HEK293 (cell line): ENCODE data around the gene SYCN.
"Not testable (repeated sequence)": the region's sequence is repeated elsewhere in the genome, so short reads cannot be mapped to it uniquely, and the experiment has no call there.

Experiments
- CTCF ChIA-PET: fragments of 350-600 bp; formaldehyde crosslinking; extraction: SDS; loops from one replicate; lab custom pipeline; 2021; ENCODE audit warnings: antibody characterized with exemption; lab: Yijun Ruan, JAX
- POLR2A ChIA-PET: fragments of 300-600 bp; formaldehyde crosslinking; extraction: SDS; loops from one replicate; lab custom pipeline; 2020; ENCODE audit warnings: antibody characterized with exemption, inconsistent platforms; lab: Yijun Ruan, JAX
- H3K27ac ChIP-seq: fragments of 200-500 bp; sonication (Bioruptor generic); 2 replicates; pipeline ENCODE4 v1.5.1; 2014; ENCODE audit warnings: low read depth, low read length, control low read depth, inconsistent platforms; ENCODE audit errors: extremely low read depth
- H3K36me3 ChIP-seq, 2 experiments: fragments of 200-500 bp in 1 of 2; sonication (Bioruptor generic) in 1 of 2; 1 replicate in 1 of 2; 2 replicates in 1 of 2; pipeline ENCODE4 v1.5.1; 2014 to 2017; ENCODE audit warnings: inconsistent platforms in 2 of 2, low read length in 2 of 2; ENCODE audit not compliant: control insufficient read depth in 2 of 2, insufficient read depth in 1 of 2
- H3K4me1 ChIP-seq: fragments of 200-500 bp; sonication (Bioruptor generic); 2 replicates; pipeline ENCODE4 v1.5.1; 2014; ENCODE audit warnings: mild to moderate bottlenecking, low read length, inconsistent platforms; ENCODE audit not compliant: control insufficient read depth, insufficient read depth
- H3K4me3 ChIP-seq: 2 replicates; pipeline ENCODE4 v1.5.1; 2011; ENCODE audit warnings: low read depth, mild to moderate bottlenecking, control low read depth, low read length, moderate library complexity
- H3K9me3 ChIP-seq: fragments of 200-500 bp; sonication (Bioruptor generic); 2 replicates; pipeline ENCODE4 v1.5.1; 2014; ENCODE audit warnings: low read depth, low read length, inconsistent platforms; ENCODE audit not compliant: control insufficient read depth, insufficient read depth
- SP2 ChIP-seq: fragments of 450-650 bp; formaldehyde crosslinking; IDR thresholded peaks from 2 replicates; pipeline ENCODE4 v1.5.1; 2016; ENCODE audit warnings: missing biosample characterization, missing genetic modification characterization
- YY2 ChIP-seq: fragments of 450-650 bp; formaldehyde crosslinking; IDR thresholded peaks from 2 replicates; pipeline ENCODE4 v1.5.1; 2016; ENCODE audit warnings: missing biosample characterization, missing genetic modification characterization
- ZFP69B ChIP-seq: fragments of 450-650 bp; formaldehyde crosslinking; IDR thresholded peaks from 2 replicates; pipeline ENCODE4 v1.5.1; 2016; ENCODE audit warnings: missing biosample characterization, missing genetic modification characterization
- ZNF341 ChIP-seq: fragments of 450-650 bp; formaldehyde crosslinking; IDR thresholded peaks from 2 replicates; pipeline ENCODE4; 2016; ENCODE audit warnings: low read depth, missing biosample characterization, missing genetic modification characterization
- ZNF624 ChIP-seq: fragments of 450-650 bp; formaldehyde crosslinking; IDR thresholded peaks from 2 replicates; pipeline ENCODE4 v1.5.1; 2017; ENCODE audit warnings: missing biosample characterization, missing genetic modification characterization
- ZNF692 ChIP-seq: fragments of 450-650 bp; formaldehyde crosslinking; IDR thresholded peaks from 2 replicates; pipeline ENCODE4 v1.5.1; 2016; ENCODE audit warnings: missing biosample characterization, missing genetic modification characterization
- ZNF704 ChIP-seq: fragments of 450-650 bp; formaldehyde crosslinking; IDR thresholded peaks from 2 replicates; pipeline ENCODE4 v1.5.1; 2016; ENCODE audit warnings: missing biosample characterization, missing genetic modification characterization
- ZSCAN16 ChIP-seq: fragments of 450-650 bp; formaldehyde crosslinking; IDR thresholded peaks from 2 replicates; pipeline ENCODE4 v1.5.1; 2016; ENCODE audit warnings: missing biosample characterization, missing genetic modification characterization
- ZSCAN5A ChIP-seq: fragments of 450-650 bp; formaldehyde crosslinking; IDR thresholded peaks from 2 replicates; pipeline ENCODE4 v1.5.1; 2016; ENCODE audit warnings: missing biosample characterization, missing genetic modification characterization

Gene SYCN

GRCh38 chr19:39247701-39248664, 43.9 kb upstream of the SYCN start (continued):
- TF ChIP-seq ZSCAN16 (no peak), ZNF624 (tag by site-specific recombination) (no peak), ZNF704 (tag by site-specific recombination) (no peak), ZNF341 (tag by site-specific recombination) (no peak)

- Histone ChIP-seq H3K27ac (no peak overlapping the region), H3K9me3 (no peaks in the 10 kb centered on the region), H3K36me3 (no peaks in the 10 kb centered on the region), H3K4me3 (no peak overlapping the region), H3K4me1 (no peaks in the 10 kb centered on the region)
- ChIA-PET CTCF (no interaction called here), POLR2A (interaction anchor here (0.6 kb wide), 2 partner anchors 44 to 329 kb away, joined by 3 read pairs; no protein-coding TSS in a partner anchor)
- TF ChIP-seq ZNF692 (tag by site-specific recombination), result no peak
- TF ChIP-seq ZFP69B (tag by site-specific recombination), result no peak
- no peak for TF ChIP-seq YY2 (tag by site-specific recombination)
- TF ChIP-seq SP2 (tag by site-specific recombination), result 0 out of 2 replicates have a peak, but pooled peaks have one; percentile 7
These were observed 43.0 kb upstream of the SYCN start for GRCh38 chr19:39246951-39247669.

GRCh38 chr19:39245166-39245565, 41.1 kb upstream of the SYCN start:
- H3K9me3 ChIP-seq, H3K4me3 ChIP-seq, H3K27ac ChIP-seq, H3K4me1 ChIP-seq, POLR2A ChIA-PET, H3K36me3 ChIP-seq: not testable (repeated sequence)
- CTCF ChIA-PET, result interaction anchor here (0.6 kb wide), 1 partner anchor 94 kb away, joined by 3 read pairs; no protein-coding TSS in a partner anchor

- H3K4me3 ChIP-seq, POLR2A ChIA-PET, CTCF ChIA-PET, H3K4me1 ChIP-seq, H3K27ac ChIP-seq, H3K9me3 ChIP-seq, H3K36me3 ChIP-seq: not testable (repeated sequence)
- TF ChIP-seq ZSCAN5A (tag by site-specific recombination), result peak; percentile 70; the same call in 1 of the 2 replicates
These were observed 40.5 kb upstream of the SYCN start, which contains the start of gene IFNL3 for GRCh38 chr19:39244410-39245100. TSS of gene IFNL3 (minus strand) at chr19:39245006. CDS start at chr19:39244967, 39 bp downstream.

- H3K4me1 ChIP-seq, H3K4me3 ChIP-seq, H3K27ac ChIP-seq, H3K9me3 ChIP-seq, POLR2A ChIA-PET, H3K36me3 ChIP-seq: not testable (repeated sequence)
- CTCF ChIA-PET, result interaction anchor here (0.6 kb wide), 1 partner anchor 606 kb away, joined by 3 read pairs; no protein-coding TSS in a partner anchor
These were observed 39.7 kb upstream of the SYCN start for GRCh38 chr19:39243741-39244140.
